HepG2 (cell line): ENCODE data around the gene TRIM59. TPM values are rescaled to one million over a fixed set of nuclear protein-coding genes. Genes with fewer than 3 reads are reported as not detected.
A peak's percentile ranks its signal among the peaks of the same experiment; 100 is the strongest.

ENCODE experiments used
- ATAC-seq: fragments of 200-7000 bp; cut with Tn5 transposase; 3 replicates; pipeline ENCODE4 v1.9.1; 2020; ENCODE audit warnings: mild to moderate bottlenecking, moderate library complexity
- BruUV-seq: library from RNA; stranded (reverse); fragments of 400-500 nt; replicated peaks from 2 replicates; lab custom pipeline; 2021; lab: Mats Ljungman, UMichigan
- CTCF ChIA-PET: fragments of 300-600 bp; formaldehyde crosslinking; extraction: SDS; loops from one replicate; lab custom pipeline; 2021; ENCODE audit warnings: low total read pairs, inconsistent platforms, low intra/inter-chr PET ratio; lab: Yijun Ruan, JAX
- POLR2A ChIA-PET: fragments of 350-600 bp; sonication (Branson Sonifier 250); formaldehyde crosslinking; loops from one replicate; lab custom pipeline; 2020; ENCODE audit warnings: antibody characterized with exemption, inconsistent platforms; lab: Yijun Ruan, JAX
- DNase-seq: peaks from one replicate; pipeline ENCODE4 v3.0.0-alpha.2; 2015; ENCODE audit warnings: low spot score
- FAIRE-seq: peaks from 3 replicates; lab custom pipeline; 2011; peaks lifted over from hg19 to GRCh38; lab: Jason Lieb, UNC
- H2AFZ ChIP-seq: one replicate; pipeline ENCODE4 v1.6.1; 2011; ENCODE audit warnings: low read length, inconsistent platforms
- H3K27ac ChIP-seq: fragments of 300-600 bp; 3 replicates; pipeline ENCODE4 v1.8.0; 2011; ENCODE audit warnings: mixed run types, mild to moderate bottlenecking, mixed read lengths, low read length, inconsistent platforms; ENCODE audit not compliant: insufficient read depth; ENCODE audit errors: extremely low read length
- H3K27me3 ChIP-seq, 2 experiments: fragments of 200-600 bp in 1 of 2; 2 replicates in 1 of 2; 3 replicates in 1 of 2; pipeline versions ENCODE4 v1.6.0 to v1.8.0; 2011; ENCODE audit warnings: low read length in 2 of 2, mild to moderate bottlenecking in 2 of 2, moderate library complexity in 2 of 2, inconsistent platforms in 1 of 2; ENCODE audit not compliant: insufficient read depth in 2 of 2, control insufficient read depth in 1 of 2
- H3K36me3 ChIP-seq, 2 experiments: fragments of 200-600 bp in 1 of 2; replicated peaks in 1 of 2; 2 replicates in 1 of 2; 3 replicates in 1 of 2; pipeline versions ENCODE4 v1.5.1 to v1.8.0; 2011; ENCODE audit warnings: low read length in 2 of 2, inconsistent platforms in 1 of 2; ENCODE audit not compliant: insufficient read depth in 2 of 2, control insufficient read depth in 1 of 2
- H3K4me1 ChIP-seq: 2 replicates; pipeline ENCODE4 v1.5.1; 2012; ENCODE audit warnings: low read length, inconsistent platforms; ENCODE audit not compliant: insufficient read depth
- H3K4me2 ChIP-seq: 2 replicates; pipeline ENCODE4 v1.6.0; 2011; ENCODE audit warnings: low read depth, low read length, inconsistent platforms
- H3K4me3 ChIP-seq, 3 experiments: fragments of 200-600 bp in 1 of 3; sonication (generic), shearing (Covaris generic) in 1 of 3; replicated peaks in 1 of 3; 2 replicates each; pipeline ENCODE4 v1.5.1; 2011 to 2016; ENCODE audit warnings: low read length in 3 of 3, inconsistent platforms in 2 of 3, low read depth in 2 of 3, mild to moderate bottlenecking in 2 of 3, control low read depth in 1 of 3, mixed read lengths in 1 of 3; ENCODE audit not compliant: insufficient read depth in 1 of 3
- H3K79me2 ChIP-seq: one replicate; pipeline ENCODE4 v1.6.1; 2011; ENCODE audit warnings: low read length, inconsistent platforms; ENCODE audit not compliant: insufficient read depth
- H3K9ac ChIP-seq: 2 replicates; pipeline ENCODE4 v1.6.0; 2011; ENCODE audit warnings: mild to moderate bottlenecking, low read depth, low read length, inconsistent platforms; ENCODE audit not compliant: insufficient read depth
- H3K9me3 ChIP-seq: 2 replicates; pipeline ENCODE4 v1.5.1; 2012; ENCODE audit warnings: mild to moderate bottlenecking, low read length
- H4K20me1 ChIP-seq: 2 replicates; pipeline ENCODE4 v1.6.0; 2011; ENCODE audit warnings: inconsistent platforms, mild to moderate bottlenecking, low read length, moderate library complexity; ENCODE audit not compliant: insufficient read depth
- BRCA1 ChIP-seq: sonication (generic); formaldehyde crosslinking; IDR thresholded peaks from 2 replicates; pipeline ENCODE4 v1.4.0; 2020; ENCODE audit warnings: missing genetic modification reagents
- HNF4A ChIP-seq: sonication (generic); formaldehyde crosslinking; IDR thresholded peaks from 2 replicates; pipeline ENCODE4 v1.4.0; 2020; ENCODE audit warnings: missing genetic modification reagents
- ZBTB42 ChIP-seq: sonication (generic); formaldehyde crosslinking; IDR thresholded peaks from 2 replicates; pipeline ENCODE4 v1.5.0; 2020; ENCODE audit warnings: mild to moderate bottlenecking, missing genetic modification reagents
- ZNF629 ChIP-seq: sonication (generic); formaldehyde crosslinking; conservative IDR thresholded peaks from 2 replicates; pipeline ENCODE4 v1.5.0; 2020; ENCODE audit warnings: missing genetic modification reagents
- ZNF670 ChIP-seq: sonication (generic); formaldehyde crosslinking; IDR thresholded peaks from 2 replicates; pipeline ENCODE4 v1.8.0; 2022; ENCODE audit warnings: mild to moderate bottlenecking, missing genetic modification reagents, borderline replicate concordance
- WGBS: methylation state at CpG from one replicate; pipeline ENCODE4 v1.1.6; 2017; ENCODE audit warnings: low lambda C conversion rate; 5-methylcytosine and 5-hydroxymethylcytosine counted together
- in situ Hi-C: cut with HindIII; loops from 2 replicates; pipeline ENCODE4 v1.10.0; 2017; ENCODE audit warnings: low pct_unique_long_range_greater_than_20kb; ENCODE audit not compliant: extremely low pct_ligation_motif_present
- intact Hi-C: fragments of 100-400 bp; cut with micrococcal nuclease; formaldehyde crosslinking; loops from one replicate; pipeline ENCODE4 v1.10.0; 2022; ENCODE audit not compliant: unreplicated experiment
- polyA plus RNA-seq, 8 experiments: library from polyadenylated mRNA; depleted of rRNA in 3 of 8; stranded (reverse) in 7 of 8; unstranded in 1 of 8; fragments of >200 nt; fragmentation: Illumina TruSeq in 4 of 8; extraction: Trizol in 4 of 8; gene quantifications; 2 replicates each; pipeline versions ENCODE4 v1.2.1 to v1.2.3, GENCODE V29; 2011 to 2016; ENCODE audit warnings: low read depth in 4 of 8, missing spikeins in 1 of 8, mixed read lengths in 1 of 8; ENCODE audit not compliant: insufficient read depth in 1 of 8
- total RNA-seq, 5 experiments: library from RNA; depleted of rRNA; stranded (reverse); fragments of >200 nt; fragmentation: Illumina TruSeq; extraction: Trizol; gene quantifications; 2 replicates each; pipeline ENCODE4 v1.2.3, GENCODE V29; 2016; ENCODE audit warnings: low read depth in 1 of 5
- TF ChIP-seq, protein P1 (sequence below): sonication (generic); formaldehyde crosslinking; IDR thresholded peaks from 2 replicates; pipeline ENCODE4 v1.5.0; 2020; ENCODE audit warnings: mild to moderate bottlenecking, missing genetic modification reagents, borderline replicate concordance
- TF ChIP-seq, protein P2 (sequence below): sonication (generic); formaldehyde crosslinking; IDR thresholded peaks from 2 replicates; pipeline ENCODE4 v1.5.0; 2020; ENCODE audit warnings: mild to moderate bottlenecking, missing genetic modification reagents

The TRIM59 gene
- total and polyA plus RNA-seq, 2 of the 13 experiments (the other 11 are each of a cell fraction or from before 2014, with no cell fraction given) = 1.3 to 3.2 TPM

DNA sequence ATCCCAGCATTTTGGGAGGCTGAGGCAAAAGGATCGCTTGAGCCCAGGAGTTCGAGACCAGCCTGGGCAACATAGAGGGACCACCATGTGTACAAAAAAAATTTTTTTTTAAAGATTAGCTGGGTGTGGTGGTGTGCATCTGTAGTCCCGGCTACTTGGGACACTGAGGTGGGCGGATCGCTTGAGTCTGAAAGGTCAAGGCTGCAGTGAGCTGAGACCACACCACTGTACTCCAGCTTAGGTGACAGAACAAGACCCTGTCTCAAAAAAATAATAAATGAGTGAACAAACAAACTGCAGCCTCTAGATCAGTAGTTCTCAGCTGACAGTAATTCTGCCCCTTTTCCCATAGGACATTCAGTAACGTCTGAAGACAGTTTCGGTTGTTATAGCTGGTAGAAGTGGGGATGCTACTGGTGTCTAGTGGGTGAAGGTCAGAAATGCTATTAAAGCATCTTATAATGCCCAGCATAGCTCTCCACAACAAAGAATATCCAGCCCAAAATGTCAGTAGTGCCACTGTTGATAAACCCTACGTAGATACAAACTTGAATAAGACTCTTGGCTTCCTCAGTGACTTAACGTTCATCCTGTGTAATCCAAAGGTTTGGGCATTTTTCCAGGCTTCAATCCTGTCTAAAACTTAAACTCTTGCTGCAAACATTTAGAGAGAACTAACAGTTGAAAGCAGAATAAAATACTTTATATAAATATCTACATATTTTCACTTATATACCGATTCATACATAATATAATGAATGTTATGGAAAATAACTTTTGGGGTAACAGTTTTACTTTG, 39.6 kb downstream of the TRIM59 start:
- no peaks in the 10 kb centered on the region; the same call in 1 of the 2 replicates for H4K20me1 ChIP-seq
- DNase-seq (no peak), FAIRE-seq (no peak)
- intact Hi-C loops = loop anchor here (5.0 kb wide), 1 partner anchor 183 kb away; the partner anchor contains the start of gene C3orf80
- H3K9ac ChIP-seq = no peak overlapping the region
- H3K9me3 ChIP-seq = no peaks in the 10 kb centered on the region
- peak overlapping the region; percentile 9 for H3K27ac ChIP-seq
- POLR2A ChIA-PET = interaction anchor here (0.9 kb wide), 1 partner anchor 8 kb away, joined by 3 read pairs; no protein-coding TSS in a partner anchor
- no peaks in the 10 kb centered on the region for H3K27me3 ChIP-seq
- 87% methylated on average over 10 of the region's 10 CpGs for WGBS
- no peak overlapping the region for H3K4me3 ChIP-seq
- H3K4me1 ChIP-seq = peaks cover 15% of the 10 kb centered on the region
- peaks cover 2 to 30% of the 10 kb centered on the region in 2 experiments; a peak in 4 of 5 replicates for H3K36me3 ChIP-seq
- no peak overlapping the region for H3K4me2 ChIP-seq
- H3K79me2 ChIP-seq = peaks cover 43% of the 10 kb centered on the region
- no peak overlapping the region for H2AFZ ChIP-seq
- TF ChIP-seq ZBTB42 (no peak), ZNF629 (CRISPR knock-in tag) (peak; percentile 64), ZNF670 (no peak), HNF4A (CRISPR knock-in tag) (peak; percentile 37), BRCA1 (CRISPR knock-in tag) (no peak)
- TF ChIP-seq, protein P1, sequence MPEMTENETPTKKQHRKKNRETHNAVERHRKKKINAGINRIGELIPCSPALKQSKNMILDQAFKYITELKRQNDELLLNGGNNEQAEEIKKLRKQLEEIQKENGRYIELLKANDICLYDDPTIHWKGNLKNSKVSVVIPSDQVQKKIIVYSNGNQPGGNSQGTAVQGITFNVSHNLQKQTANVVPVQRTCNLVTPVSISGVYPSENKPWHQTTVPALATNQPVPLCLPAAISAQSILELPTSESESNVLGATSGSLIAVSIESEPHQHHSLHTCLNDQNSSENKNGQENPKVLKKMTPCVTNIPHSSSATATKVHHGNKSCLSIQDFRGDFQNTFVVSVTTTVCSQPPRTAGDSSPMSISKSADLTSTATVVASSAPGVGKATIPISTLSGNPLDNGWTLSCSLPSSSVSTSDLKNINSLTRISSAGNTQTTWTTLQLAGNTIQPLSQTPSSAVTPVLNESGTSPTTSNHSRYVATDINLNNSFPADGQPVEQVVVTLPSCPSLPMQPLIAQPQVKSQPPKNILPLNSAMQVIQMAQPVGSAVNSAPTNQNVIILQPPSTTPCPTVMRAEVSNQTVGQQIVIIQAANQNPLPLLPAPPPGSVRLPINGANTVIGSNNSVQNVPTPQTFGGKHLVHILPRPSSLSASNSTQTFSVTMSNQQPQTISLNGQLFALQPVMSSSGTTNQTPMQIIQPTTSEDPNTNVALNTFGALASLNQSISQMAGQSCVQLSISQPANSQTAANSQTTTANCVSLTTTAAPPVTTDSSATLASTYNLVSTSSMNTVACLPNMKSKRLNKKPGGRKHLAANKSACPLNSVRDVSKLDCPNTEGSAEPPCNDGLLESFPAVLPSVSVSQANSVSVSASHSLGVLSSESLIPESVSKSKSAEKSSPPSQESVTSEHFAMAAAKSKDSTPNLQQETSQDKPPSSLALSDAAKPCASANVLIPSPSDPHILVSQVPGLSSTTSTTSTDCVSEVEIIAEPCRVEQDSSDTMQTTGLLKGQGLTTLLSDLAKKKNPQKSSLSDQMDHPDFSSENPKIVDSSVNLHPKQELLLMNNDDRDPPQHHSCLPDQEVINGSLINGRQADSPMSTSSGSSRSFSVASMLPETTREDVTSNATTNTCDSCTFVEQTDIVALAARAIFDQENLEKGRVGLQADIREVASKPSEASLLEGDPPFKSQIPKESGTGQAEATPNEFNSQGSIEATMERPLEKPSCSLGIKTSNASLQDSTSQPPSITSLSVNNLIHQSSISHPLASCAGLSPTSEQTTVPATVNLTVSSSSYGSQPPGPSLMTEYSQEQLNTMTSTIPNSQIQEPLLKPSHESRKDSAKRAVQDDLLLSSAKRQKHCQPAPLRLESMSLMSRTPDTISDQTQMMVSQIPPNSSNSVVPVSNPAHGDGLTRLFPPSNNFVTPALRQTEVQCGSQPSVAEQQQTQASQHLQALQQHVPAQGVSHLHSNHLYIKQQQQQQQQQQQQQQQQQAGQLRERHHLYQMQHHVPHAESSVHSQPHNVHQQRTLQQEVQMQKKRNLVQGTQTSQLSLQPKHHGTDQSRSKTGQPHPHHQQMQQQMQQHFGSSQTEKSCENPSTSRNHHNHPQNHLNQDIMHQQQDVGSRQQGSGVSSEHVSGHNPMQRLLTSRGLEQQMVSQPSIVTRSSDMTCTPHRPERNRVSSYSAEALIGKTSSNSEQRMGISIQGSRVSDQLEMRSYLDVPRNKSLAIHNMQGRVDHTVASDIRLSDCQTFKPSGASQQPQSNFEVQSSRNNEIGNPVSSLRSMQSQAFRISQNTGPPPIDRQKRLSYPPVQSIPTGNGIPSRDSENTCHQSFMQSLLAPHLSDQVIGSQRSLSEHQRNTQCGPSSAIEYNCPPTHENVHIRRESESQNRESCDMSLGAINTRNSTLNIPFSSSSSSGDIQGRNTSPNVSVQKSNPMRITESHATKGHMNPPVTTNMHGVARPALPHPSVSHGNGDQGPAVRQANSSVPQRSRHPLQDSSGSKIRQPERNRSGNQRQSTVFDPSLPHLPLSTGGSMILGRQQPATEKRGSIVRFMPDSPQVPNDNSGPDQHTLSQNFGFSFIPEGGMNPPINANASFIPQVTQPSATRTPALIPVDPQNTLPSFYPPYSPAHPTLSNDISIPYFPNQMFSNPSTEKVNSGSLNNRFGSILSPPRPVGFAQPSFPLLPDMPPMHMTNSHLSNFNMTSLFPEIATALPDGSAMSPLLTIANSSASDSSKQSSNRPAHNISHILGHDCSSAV (CRISPR knock-in tag) = no peak
- TF ChIP-seq, protein P2, sequence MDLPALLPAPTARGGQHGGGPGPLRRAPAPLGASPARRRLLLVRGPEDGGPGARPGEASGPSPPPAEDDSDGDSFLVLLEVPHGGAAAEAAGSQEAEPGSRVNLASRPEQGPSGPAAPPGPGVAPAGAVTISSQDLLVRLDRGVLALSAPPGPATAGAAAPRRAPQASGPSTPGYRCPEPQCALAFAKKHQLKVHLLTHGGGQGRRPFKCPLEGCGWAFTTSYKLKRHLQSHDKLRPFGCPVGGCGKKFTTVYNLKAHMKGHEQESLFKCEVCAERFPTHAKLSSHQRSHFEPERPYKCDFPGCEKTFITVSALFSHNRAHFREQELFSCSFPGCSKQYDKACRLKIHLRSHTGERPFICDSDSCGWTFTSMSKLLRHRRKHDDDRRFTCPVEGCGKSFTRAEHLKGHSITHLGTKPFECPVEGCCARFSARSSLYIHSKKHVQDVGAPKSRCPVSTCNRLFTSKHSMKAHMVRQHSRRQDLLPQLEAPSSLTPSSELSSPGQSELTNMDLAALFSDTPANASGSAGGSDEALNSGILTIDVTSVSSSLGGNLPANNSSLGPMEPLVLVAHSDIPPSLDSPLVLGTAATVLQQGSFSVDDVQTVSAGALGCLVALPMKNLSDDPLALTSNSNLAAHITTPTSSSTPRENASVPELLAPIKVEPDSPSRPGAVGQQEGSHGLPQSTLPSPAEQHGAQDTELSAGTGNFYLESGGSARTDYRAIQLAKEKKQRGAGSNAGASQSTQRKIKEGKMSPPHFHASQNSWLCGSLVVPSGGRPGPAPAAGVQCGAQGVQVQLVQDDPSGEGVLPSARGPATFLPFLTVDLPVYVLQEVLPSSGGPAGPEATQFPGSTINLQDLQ (CRISPR knock-in tag) = no peak
- TF ChIP-seq, all 625 proteins: peak for 2
- no TSS peak for BruUV-seq
- in situ Hi-C loops = loop anchor here (5.0 to 25.0 kb wide), 2 partner anchors 248 to 373 kb away; no protein-coding TSS in a partner anchor
- CTCF ChIA-PET = no interaction called here
- peak; percentile 45 for ATAC-seq
